Superior temporal gyrus (tissue), 1 donor: ENCODE data around the gene SPR.
"Not testable (repeated sequence)": the region's sequence is repeated elsewhere in the genome, so short reads cannot be mapped to it uniquely, and the experiment has no call there.

Experiments used
- DNase-seq: peaks from one replicate; pipeline ENCODE4 v3.0.0-alpha.2; 2016; ENCODE audit errors: extremely low spot score

The SPR gene

GRCh38 chr2:72888438-72889202 is 1.4 kb downstream of the SPR start:
- no peak for DNase-seq

- DNase-seq, result no peak
Observed at GRCh38 chr2:72889991-72890390, 2.8 kb downstream of the SPR start.

- no peak for DNase-seq
Observed at GRCh38 chr2:72891091-72891818, 4.0 kb downstream of the SPR start.

GRCh38 chr2:72892506-72893173 is 5.4 kb downstream of the SPR start:
- DNase-seq, result peak; percentile 74

GRCh38 chr2:72893594-72894319 is 6.5 kb downstream of the SPR start:
- DNase-seq, result peak; percentile 61

GRCh38 chr2:72894514-72894913 is 7.3 kb downstream of the SPR start:
- no peak for DNase-seq

GRCh38 chr2:72895154-72895553 is 7.9 kb downstream of the SPR start:
- DNase-seq, result no peak

- DNase-seq, result no peak
Observed at GRCh38 chr2:72895759-72896281, 8.6 kb downstream of the SPR start.

- DNase-seq, result no peak
Observed at GRCh38 chr2:72896446-72896845, 9.2 kb downstream of the SPR start.

- no peak for DNase-seq
Observed at GRCh38 chr2:72897785-72898584, 10.8 kb downstream of the SPR start.

- DNase-seq, result no peak
Observed at GRCh38 chr2:72898585-72898906, 11.3 kb downstream of the SPR start.

- DNase-seq, result no peak
Observed at GRCh38 chr2:72900191-72900825, 13.1 kb downstream of the SPR start.

GRCh38 chr2:72901426-72901825 is 14.2 kb downstream of the SPR start:
- no peak for DNase-seq

- DNase-seq, result not testable (repeated sequence)
Observed at GRCh38 chr2:72907369-72907768, 20.2 kb downstream of the SPR start.

GRCh38 chr2:72908741-72909140 is 21.5 kb downstream of the SPR start:
- DNase-seq, result no peak

- DNase-seq, result no peak
Observed at GRCh38 chr2:72911256-72911655, 24.0 kb downstream of the SPR start.

GRCh38 chr2:72913486-72914205 is 26.4 kb downstream of the SPR start:
- DNase-seq, result no peak

- DNase-seq, result no peak
Observed at GRCh38 chr2:72914206-72914559, 27.0 kb downstream of the SPR start.

- DNase-seq, result no peak
Observed at GRCh38 chr2:72914589-72915319, 27.5 kb downstream of the SPR start.
